ENCODE results near the gene MIR17HG.
A peak's percentile ranks its signal among the peaks of the same experiment; 100 is the strongest.

MIR17HG gene

DNA sequence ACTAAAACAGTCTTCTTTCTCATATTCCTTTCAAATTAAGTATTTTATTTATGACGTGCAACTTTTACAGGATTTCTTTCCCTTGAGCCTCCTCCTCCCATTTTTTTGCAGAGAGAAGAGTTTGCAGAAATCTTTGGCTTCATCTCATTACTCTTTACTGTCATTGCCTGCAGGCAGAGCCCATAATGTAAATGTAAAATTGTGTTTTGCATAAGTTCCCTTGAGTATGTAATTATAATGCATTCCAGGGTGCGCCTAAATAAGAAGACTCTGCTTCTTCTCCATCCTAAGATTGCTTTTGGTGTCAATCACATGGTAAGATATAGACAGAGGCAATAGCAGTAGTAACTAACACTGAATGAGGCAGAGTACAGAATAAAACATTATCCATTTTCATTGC is 23.0 kb downstream of the MIR17HG start:
- Histone ChIP-seq H3K9me3 (ENCODE audit: control insufficient read depth in 1 of 2, low read length in 2 of 2) (no peaks in the 10 kb centered on the region), H3K27ac (ENCODE audit: low read length) (no peak overlapping the region), H3K4me1 (ENCODE audit: control insufficient read depth in 1 of 2, insufficient read depth in 2 of 2, low read length in 2 of 2) (no peaks in the 10 kb centered on the region)

GRCh38 chr13:91372911-91373310 is 25.4 kb downstream of the MIR17HG start:
- Histone ChIP-seq H3K4me1 (ENCODE audit: control insufficient read depth in 1 of 2, insufficient read depth in 2 of 2, low read length in 2 of 2) (no peaks in the 10 kb centered on the region), H3K36me3 (ENCODE audit: control insufficient read depth in 1 of 2, insufficient read depth in 2 of 2, low read length in 2 of 2) (no peaks in the 10 kb centered on the region), H3K27ac (ENCODE audit: low read length) (no peak overlapping the region), H3K4me3 (ENCODE audit: low read depth in 1 of 2, low read length in 2 of 2) (no peak overlapping the region), H3K27me3 (ENCODE audit: low read depth, low read length) (no peaks in the 10 kb centered on the region), H3K9me3 (ENCODE audit: control insufficient read depth in 1 of 2, low read length in 2 of 2) (no peaks in the 10 kb centered on the region)

More for the DNA sequence above, 23.0 kb downstream of the MIR17HG start:
- H3K36me3 ChIP-seq (ENCODE audit: control insufficient read depth in 1 of 2, insufficient read depth in 2 of 2, low read length in 2 of 2), result no peaks in the 10 kb centered on the region
- H3K4me3 ChIP-seq (ENCODE audit: low read depth in 1 of 2, low read length in 2 of 2), result no peak overlapping the region
- no peaks in the 10 kb centered on the region for H3K27me3 ChIP-seq (ENCODE audit: low read depth, low read length)

GRCh38 chr13:91375116-91375729 is 27.7 kb downstream of the MIR17HG start:
- H3K4me3 ChIP-seq (ENCODE audit: low read depth in 1 of 2, low read length in 2 of 2), result no peak overlapping the region
- no peaks in the 10 kb centered on the region for H3K9me3 ChIP-seq (ENCODE audit: control insufficient read depth in 1 of 2, low read length in 2 of 2)
- no peaks in the 10 kb centered on the region for H3K27me3 ChIP-seq (ENCODE audit: low read depth, low read length)
- no peak overlapping the region for H3K27ac ChIP-seq (ENCODE audit: low read length)
- H3K4me1 ChIP-seq (ENCODE audit: control insufficient read depth in 1 of 2, insufficient read depth in 2 of 2, low read length in 2 of 2), result no peaks in the 10 kb centered on the region
- H3K36me3 ChIP-seq (ENCODE audit: control insufficient read depth in 1 of 2, insufficient read depth in 2 of 2, low read length in 2 of 2), result no peaks in the 10 kb centered on the region

- no peaks in the 10 kb centered on the region for H3K4me1 ChIP-seq (ENCODE audit: control insufficient read depth in 1 of 2, insufficient read depth in 2 of 2, low read length in 2 of 2)
- no peaks in the 10 kb centered on the region for H3K9me3 ChIP-seq (ENCODE audit: control insufficient read depth in 1 of 2, low read length in 2 of 2)
- H3K36me3 ChIP-seq (ENCODE audit: control insufficient read depth in 1 of 2, insufficient read depth in 2 of 2, low read length in 2 of 2), result no peaks in the 10 kb centered on the region
- no peak overlapping the region for H3K4me3 ChIP-seq (ENCODE audit: low read depth in 1 of 2, low read length in 2 of 2)
- H3K27me3 ChIP-seq (ENCODE audit: low read depth, low read length), result no peaks in the 10 kb centered on the region
- no peak overlapping the region for H3K27ac ChIP-seq (ENCODE audit: low read length)
These were observed 33.9 kb downstream of the MIR17HG start for GRCh38 chr13:91381371-91381770.

GRCh38 chr13:91383836-91384235 is 36.3 kb downstream of the MIR17HG start:
- no peak overlapping the region for H3K27ac ChIP-seq (ENCODE audit: low read length)
- H3K27me3 ChIP-seq (ENCODE audit: low read depth, low read length), result no peaks in the 10 kb centered on the region
- H3K4me3 ChIP-seq (ENCODE audit: low read depth in 1 of 2, low read length in 2 of 2), result no peak overlapping the region
- H3K9me3 ChIP-seq (ENCODE audit: control insufficient read depth in 1 of 2, low read length in 2 of 2), result no peaks in the 10 kb centered on the region
- H3K4me1 ChIP-seq (ENCODE audit: control insufficient read depth in 1 of 2, insufficient read depth in 2 of 2, low read length in 2 of 2), result no peaks in the 10 kb centered on the region
- H3K36me3 ChIP-seq (ENCODE audit: control insufficient read depth in 1 of 2, insufficient read depth in 2 of 2, low read length in 2 of 2), result no peaks in the 10 kb centered on the region

DNA sequence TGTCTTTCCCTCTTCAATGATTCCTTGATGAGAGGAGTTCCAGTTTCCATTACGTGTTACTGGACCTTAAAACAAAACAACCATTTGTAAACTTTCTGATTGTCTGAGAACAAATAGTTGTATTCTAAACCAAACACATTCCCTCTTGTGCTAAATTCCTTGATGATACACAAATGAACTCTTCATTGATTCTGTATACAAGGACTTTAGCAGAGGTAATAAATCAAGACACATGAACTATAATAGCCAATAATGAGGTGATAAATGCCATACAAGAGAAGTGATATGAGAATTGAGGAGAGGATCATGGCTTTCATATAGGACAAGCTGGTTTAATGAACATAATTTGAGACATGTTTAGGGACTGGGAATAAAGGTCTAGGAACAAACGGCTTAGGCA is 37.4 kb downstream of the MIR17HG start:
- no peaks in the 10 kb centered on the region for H3K27me3 ChIP-seq (ENCODE audit: low read depth, low read length)
- no peaks in the 10 kb centered on the region for H3K9me3 ChIP-seq (ENCODE audit: control insufficient read depth in 1 of 2, low read length in 2 of 2)
- H3K4me1 ChIP-seq (ENCODE audit: control insufficient read depth in 1 of 2, insufficient read depth in 2 of 2, low read length in 2 of 2), result no peaks in the 10 kb centered on the region
- H3K27ac ChIP-seq (ENCODE audit: low read length), result no peak overlapping the region
- H3K4me3 ChIP-seq (ENCODE audit: low read depth in 1 of 2, low read length in 2 of 2), result no peak overlapping the region
- no peaks in the 10 kb centered on the region for H3K36me3 ChIP-seq (ENCODE audit: control insufficient read depth in 1 of 2, insufficient read depth in 2 of 2, low read length in 2 of 2)

GRCh38 chr13:91389186-91389585 is 41.7 kb downstream of the MIR17HG start:
- H3K27ac ChIP-seq (ENCODE audit: low read length), result no peak overlapping the region
- no peak overlapping the region for H3K4me3 ChIP-seq (ENCODE audit: low read depth in 1 of 2, low read length in 2 of 2)
- no peaks in the 10 kb centered on the region for H3K9me3 ChIP-seq (ENCODE audit: control insufficient read depth in 1 of 2, low read length in 2 of 2)
- H3K27me3 ChIP-seq (ENCODE audit: low read depth, low read length), result peaks cover 7% of the 10 kb centered on the region
- H3K36me3 ChIP-seq (ENCODE audit: control insufficient read depth in 1 of 2, insufficient read depth in 2 of 2, low read length in 2 of 2), result no peaks in the 10 kb centered on the region
- no peaks in the 10 kb centered on the region for H3K4me1 ChIP-seq (ENCODE audit: control insufficient read depth in 1 of 2, insufficient read depth in 2 of 2, low read length in 2 of 2)

- Histone ChIP-seq H3K4me1 (ENCODE audit: control insufficient read depth in 1 of 2, insufficient read depth in 2 of 2, low read length in 2 of 2) (peaks cover 0 to 14% of the 10 kb centered on the region in 2 donors), H3K27me3 (ENCODE audit: low read depth, low read length) (peaks cover 32% of the 10 kb centered on the region), H3K36me3 (ENCODE audit: control insufficient read depth in 1 of 2, insufficient read depth in 2 of 2, low read length in 2 of 2) (no peaks in the 10 kb centered on the region), H3K27ac (ENCODE audit: low read length) (no peak overlapping the region), H3K4me3 (ENCODE audit: low read depth in 1 of 2, low read length in 2 of 2) (no peak overlapping the region), H3K9me3 (ENCODE audit: control insufficient read depth in 1 of 2, low read length in 2 of 2) (no peaks in the 10 kb centered on the region)
These were observed 50.1 kb downstream of the MIR17HG start for GRCh38 chr13:91397595-91397994.

DNA sequence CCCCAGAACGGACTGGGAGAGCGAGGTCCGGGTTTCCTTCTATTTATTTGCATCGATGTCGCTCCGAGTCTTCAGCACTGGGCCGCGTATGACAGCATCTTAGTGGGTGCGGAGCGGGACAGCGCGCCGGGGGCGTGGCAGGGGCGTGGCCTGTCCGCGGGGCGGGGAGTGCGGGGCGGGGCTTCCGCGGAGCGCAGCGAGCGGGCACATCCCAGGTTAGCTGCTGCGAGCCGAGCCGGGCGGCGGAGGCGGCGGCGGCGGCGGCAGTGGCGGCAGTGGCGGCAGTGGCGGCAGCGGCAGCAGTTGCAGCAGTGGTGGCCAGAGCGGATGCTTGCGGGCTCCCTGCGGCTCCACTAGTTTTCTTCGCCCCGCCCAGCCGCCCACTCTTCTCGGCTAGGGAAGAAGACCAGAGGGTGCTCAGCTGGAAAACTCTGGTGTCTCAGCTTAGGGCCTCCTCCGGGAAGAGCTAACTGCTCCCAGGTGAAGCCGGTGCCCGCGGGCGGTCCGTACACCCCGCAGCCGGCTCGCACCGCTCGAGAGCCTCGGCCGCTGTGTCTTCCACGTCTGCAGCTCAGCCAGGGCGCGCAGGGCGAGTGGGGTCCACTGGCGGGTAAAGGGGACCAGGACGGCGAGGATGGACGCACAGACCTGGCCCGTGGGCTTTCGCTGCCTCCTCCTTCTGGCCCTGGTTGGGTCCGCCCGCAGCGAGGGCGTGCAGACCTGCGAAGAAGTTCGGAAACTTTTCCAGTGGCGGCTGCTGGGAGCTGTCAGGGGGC is 51.1 kb downstream of the MIR17HG start, which contains the start of gene GPC5:
Gene GPC5 (plus strand): TSS at position 209 of the 776 bp plus-strand sequence.
- Histone ChIP-seq H3K27me3 (ENCODE audit: low read depth, low read length) (peaks cover 31% of the 10 kb centered on the region), H3K27ac (ENCODE audit: low read length) (no peak within 1 kb of the TSS), H3K4me3 (ENCODE audit: low read depth in 1 of 2, low read length in 2 of 2) (peak within 1 kb of the TSS; percentile 46 to 72), H3K4me1 (ENCODE audit: control insufficient read depth in 1 of 2, insufficient read depth in 2 of 2, low read length in 2 of 2) (peaks cover 0 to 14% of the 10 kb centered on the region in 2 donors), H3K9me3 (ENCODE audit: control insufficient read depth in 1 of 2, low read length in 2 of 2) (no peaks in the 10 kb centered on the region), H3K36me3 (ENCODE audit: control insufficient read depth in 1 of 2, insufficient read depth in 2 of 2, low read length in 2 of 2) (no peaks in the 10 kb centered on the region)

- Histone ChIP-seq H3K4me1 (ENCODE audit: control insufficient read depth in 1 of 2, insufficient read depth in 2 of 2, low read length in 2 of 2) (peaks cover 0 to 14% of the 10 kb centered on the region in 2 donors), H3K4me3 (ENCODE audit: low read depth in 1 of 2, low read length in 2 of 2) (peak overlapping the region in 1 of 2 donors; percentile 72), H3K36me3 (ENCODE audit: control insufficient read depth in 1 of 2, insufficient read depth in 2 of 2, low read length in 2 of 2) (no peaks in the 10 kb centered on the region), H3K27ac (ENCODE audit: low read length) (no peak overlapping the region), H3K27me3 (ENCODE audit: low read depth, low read length) (peaks cover 23% of the 10 kb centered on the region), H3K9me3 (ENCODE audit: control insufficient read depth in 1 of 2, low read length in 2 of 2) (no peaks in the 10 kb centered on the region)
These were observed 51.9 kb downstream of the MIR17HG start for GRCh38 chr13:91399189-91400062.

- Histone ChIP-seq H3K27ac (ENCODE audit: low read length) (no peak overlapping the region), H3K9me3 (ENCODE audit: control insufficient read depth in 1 of 2, low read length in 2 of 2) (no peaks in the 10 kb centered on the region), H3K4me1 (ENCODE audit: control insufficient read depth in 1 of 2, insufficient read depth in 2 of 2, low read length in 2 of 2) (peaks cover 0 to 14% of the 10 kb centered on the region in 2 donors), H3K4me3 (ENCODE audit: low read depth in 1 of 2, low read length in 2 of 2) (no peak overlapping the region), H3K36me3 (ENCODE audit: control insufficient read depth in 1 of 2, insufficient read depth in 2 of 2, low read length in 2 of 2) (no peaks in the 10 kb centered on the region), H3K27me3 (ENCODE audit: low read depth, low read length) (peaks cover 16% of the 10 kb centered on the region)
These were observed 52.5 kb downstream of the MIR17HG start for GRCh38 chr13:91400063-91400399.

All from muscle layer of duodenum (tissue), 2 donors.